GM10266 (cell line): ENCODE measurements around the gene GOLIM4.

Experiments used
- DNase-seq: peaks from one replicate; pipeline ENCODE4 v3.0.0; 2012; ENCODE audit errors: extremely low spot score
- TF ChIP-seq, protein P1 (sequence below): IDR thresholded peaks from 2 replicates; pipeline ENCODE4 v1.5.1; 2012; ENCODE audit warnings: mild to moderate bottlenecking, low read depth; ENCODE audit not compliant: control insufficient read depth, insufficient read depth; ENCODE audit errors: missing control alignments

Gene GOLIM4

DNA sequence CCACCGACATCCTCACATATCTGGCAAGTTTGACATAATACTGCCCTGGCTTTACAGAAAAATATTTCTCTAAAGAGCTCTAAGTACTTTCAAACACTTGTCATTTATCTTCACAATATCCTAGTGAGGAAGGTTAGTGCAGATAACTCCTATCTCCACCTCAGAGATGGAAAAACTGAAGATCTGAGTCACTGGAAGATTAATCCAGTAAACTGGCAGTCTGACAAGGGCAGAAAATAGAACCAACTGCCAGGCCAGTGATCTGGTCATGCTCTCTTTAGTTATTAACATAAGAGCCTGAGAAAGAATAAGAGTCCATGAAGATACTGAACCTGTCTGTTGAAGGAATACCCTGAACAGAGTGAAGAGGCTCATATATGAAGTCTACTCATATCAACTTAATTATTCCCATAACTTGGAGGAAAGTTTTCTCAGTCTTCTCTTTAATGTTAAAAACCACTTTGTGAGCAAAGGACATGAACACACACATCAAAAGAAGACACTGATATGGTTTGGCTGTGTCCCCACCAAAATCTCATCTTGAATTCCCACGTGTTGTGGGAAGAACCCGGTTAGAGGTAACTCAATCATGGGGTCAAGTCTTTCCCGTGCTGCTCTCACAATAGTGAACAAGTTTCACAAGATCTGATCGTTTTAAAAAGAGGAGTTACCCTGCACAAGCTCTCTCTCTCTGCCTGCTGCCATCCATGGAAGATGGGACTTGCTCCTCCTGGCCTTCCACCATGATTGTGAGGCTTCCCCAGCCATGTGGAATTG, 61.4 kb downstream of the GOLIM4 start:
- no peak for DNase-seq
- TF ChIP-seq, protein P1, sequence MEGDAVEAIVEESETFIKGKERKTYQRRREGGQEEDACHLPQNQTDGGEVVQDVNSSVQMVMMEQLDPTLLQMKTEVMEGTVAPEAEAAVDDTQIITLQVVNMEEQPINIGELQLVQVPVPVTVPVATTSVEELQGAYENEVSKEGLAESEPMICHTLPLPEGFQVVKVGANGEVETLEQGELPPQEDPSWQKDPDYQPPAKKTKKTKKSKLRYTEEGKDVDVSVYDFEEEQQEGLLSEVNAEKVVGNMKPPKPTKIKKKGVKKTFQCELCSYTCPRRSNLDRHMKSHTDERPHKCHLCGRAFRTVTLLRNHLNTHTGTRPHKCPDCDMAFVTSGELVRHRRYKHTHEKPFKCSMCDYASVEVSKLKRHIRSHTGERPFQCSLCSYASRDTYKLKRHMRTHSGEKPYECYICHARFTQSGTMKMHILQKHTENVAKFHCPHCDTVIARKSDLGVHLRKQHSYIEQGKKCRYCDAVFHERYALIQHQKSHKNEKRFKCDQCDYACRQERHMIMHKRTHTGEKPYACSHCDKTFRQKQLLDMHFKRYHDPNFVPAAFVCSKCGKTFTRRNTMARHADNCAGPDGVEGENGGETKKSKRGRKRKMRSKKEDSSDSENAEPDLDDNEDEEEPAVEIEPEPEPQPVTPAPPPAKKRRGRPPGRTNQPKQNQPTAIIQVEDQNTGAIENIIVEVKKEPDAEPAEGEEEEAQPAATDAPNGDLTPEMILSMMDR: no peak

- TF ChIP-seq, protein P1: no peak
- DNase-seq: no peak
Observed at GRCh38 chr3:168030577-168030976, 65.1 kb downstream of the GOLIM4 start.

DNA sequence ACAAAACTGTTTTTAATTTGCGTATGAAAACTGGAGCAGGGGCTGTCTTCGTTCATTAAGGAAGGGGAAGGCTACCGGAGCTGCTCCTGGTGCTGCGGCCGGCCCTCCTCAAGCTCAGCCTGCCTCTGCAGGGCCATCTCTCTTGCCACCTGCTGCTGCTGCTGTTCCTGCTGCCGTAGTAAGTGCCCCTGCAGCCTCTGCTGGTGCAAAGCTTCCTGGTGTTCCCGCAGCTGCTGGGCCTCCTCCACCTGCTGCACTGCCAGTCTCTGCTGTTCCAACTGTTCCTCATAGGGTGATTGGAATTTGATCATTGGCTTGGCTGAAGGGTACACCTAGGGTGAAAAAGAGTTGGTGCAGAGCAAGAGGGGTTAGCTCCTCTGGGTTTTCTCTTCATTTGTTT, 66.0 kb downstream of the GOLIM4 start:
- TF ChIP-seq, protein P1: no peak
- no peak for DNase-seq

- no peak for DNase-seq
- TF ChIP-seq, protein P1: no peak
Observed at GRCh38 chr3:168028086-168028485, 67.6 kb downstream of the GOLIM4 start.

GRCh38 chr3:168026764-168027163, 69.0 kb downstream of the GOLIM4 start:
- TF ChIP-seq, protein P1: no peak
- no peak for DNase-seq

DNA sequence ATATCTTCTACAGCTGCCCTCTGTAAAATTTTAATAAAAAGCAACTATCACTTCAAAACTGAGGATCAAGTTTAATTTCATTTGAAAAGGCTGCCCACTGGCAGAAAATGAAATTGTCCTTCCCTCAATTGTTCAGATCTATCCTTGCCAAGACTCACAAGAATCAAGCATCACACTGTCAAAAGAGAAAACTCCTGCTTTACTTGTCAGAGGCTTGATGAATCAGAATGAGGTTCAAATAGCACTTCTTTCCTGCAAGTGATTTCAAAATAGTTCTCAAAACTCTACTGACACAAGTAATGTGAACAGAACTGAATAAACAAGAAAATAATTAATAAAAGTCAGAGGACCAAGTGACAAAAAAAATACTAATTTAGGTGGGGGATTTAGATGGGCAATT, 70.6 kb downstream of the GOLIM4 start:
- no peak for DNase-seq
- TF ChIP-seq, protein P1: no peak

DNA sequence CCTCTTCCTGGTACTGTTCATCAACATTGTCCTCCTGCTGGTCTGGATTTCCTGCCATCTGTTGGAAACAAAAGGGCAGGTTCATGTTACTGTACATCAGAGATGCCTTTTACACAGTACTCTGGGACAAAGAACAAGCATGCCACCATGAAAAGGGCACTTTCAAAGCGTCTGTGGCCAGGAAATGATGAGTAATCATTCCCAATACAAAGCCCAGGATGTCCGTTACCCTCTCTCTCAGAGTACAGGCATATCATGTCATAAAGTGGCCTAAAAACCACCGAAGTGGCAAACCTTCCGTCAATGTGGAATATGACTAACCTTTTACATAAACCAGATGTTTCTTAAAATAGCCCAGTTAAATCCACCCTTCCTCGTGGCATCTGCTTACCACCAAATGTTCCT, 71.2 kb downstream of the GOLIM4 start:
- DNase-seq: no peak
- TF ChIP-seq, protein P1: no peak
